ENCODE measurements around the gene SBK2. TPM values are rescaled to one million over a fixed set of nuclear protein-coding genes. Genes with fewer than 3 reads are reported as not detected.
"Not testable (repeated sequence)": the region's sequence is repeated elsewhere in the genome, so short reads cannot be mapped to it uniquely, and the experiment has no call there.

Gene SBK2
- total RNA-seq, 1 donor from 2014 or later = not detected

DNA sequence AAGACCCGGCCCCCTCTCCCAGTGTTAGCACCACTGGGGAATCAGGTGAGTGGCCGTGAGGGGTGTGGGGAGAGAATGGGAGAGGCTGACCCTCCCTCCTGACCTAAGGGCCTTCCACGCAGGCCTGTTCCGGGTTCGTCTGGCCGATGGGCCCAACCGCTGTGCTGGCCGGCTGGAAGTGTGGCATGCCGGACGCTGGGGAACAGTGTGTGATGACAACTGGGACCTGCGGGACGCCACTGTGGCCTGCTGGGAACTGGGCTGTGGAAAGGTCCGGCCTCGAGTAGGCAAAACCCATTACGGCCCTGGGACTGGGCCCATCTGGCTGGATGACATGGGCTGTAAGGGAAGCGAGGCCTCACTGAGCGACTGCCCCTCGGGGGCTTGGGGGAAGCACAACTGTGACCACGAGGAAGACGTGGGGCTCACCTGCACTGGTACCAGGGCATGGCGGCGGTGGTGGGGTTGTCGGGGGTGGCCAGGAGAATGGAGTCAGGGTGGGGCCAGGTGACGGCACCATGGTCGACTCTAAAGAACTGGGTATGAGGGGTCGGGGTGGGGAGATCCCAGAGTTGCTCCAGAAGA, 36.5 kb downstream of the SBK2 start:
- no peaks in the 10 kb centered on the region for H3K36me3 ChIP-seq
- no peaks in the 10 kb centered on the region for H3K27me3 ChIP-seq
- H3K4me3 ChIP-seq = no peak overlapping the region
- H3K9me3 ChIP-seq = no peaks in the 10 kb centered on the region
- DNase-seq (no peak), ATAC-seq (no peak)
- intact Hi-C loops (cut with DNase I) = loop anchor here (5.0 kb wide), 1 partner anchor 358 kb away; no protein-coding TSS in a partner anchor
- no peaks in the 10 kb centered on the region for H3K4me1 ChIP-seq
- TF ChIP-seq, protein P1, sequence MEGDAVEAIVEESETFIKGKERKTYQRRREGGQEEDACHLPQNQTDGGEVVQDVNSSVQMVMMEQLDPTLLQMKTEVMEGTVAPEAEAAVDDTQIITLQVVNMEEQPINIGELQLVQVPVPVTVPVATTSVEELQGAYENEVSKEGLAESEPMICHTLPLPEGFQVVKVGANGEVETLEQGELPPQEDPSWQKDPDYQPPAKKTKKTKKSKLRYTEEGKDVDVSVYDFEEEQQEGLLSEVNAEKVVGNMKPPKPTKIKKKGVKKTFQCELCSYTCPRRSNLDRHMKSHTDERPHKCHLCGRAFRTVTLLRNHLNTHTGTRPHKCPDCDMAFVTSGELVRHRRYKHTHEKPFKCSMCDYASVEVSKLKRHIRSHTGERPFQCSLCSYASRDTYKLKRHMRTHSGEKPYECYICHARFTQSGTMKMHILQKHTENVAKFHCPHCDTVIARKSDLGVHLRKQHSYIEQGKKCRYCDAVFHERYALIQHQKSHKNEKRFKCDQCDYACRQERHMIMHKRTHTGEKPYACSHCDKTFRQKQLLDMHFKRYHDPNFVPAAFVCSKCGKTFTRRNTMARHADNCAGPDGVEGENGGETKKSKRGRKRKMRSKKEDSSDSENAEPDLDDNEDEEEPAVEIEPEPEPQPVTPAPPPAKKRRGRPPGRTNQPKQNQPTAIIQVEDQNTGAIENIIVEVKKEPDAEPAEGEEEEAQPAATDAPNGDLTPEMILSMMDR (IDR thresholded peaks at IDR 0.05) = no peak
- H3K27ac ChIP-seq = no peak overlapping the region

DNA sequence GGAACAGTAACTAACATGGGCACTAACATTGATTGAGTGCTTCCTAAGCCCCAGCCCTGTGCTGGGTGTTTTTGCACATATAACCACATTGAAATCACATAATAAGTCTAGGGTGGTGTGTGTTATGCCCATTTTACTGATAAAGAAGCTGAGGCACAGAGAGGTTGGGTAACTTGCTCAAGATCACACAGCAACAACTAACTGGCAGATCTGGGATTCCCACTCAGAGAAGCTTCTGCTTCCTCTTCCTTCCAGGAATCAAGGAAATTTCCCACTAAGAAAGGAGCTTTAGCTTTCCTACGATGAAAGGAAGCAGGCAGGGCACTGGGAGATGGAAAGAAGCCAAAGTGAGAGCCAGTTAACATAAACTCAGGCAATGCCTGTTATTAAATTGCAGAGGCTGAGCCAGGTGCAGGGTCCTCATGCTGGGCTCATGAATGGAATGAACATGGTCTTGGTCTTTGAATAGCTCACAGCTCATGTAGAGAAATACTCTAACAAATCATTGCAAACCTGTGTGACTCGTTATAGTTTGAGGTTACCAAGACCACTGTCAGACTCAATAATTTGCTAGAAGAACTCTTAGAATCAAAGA, 38.6 kb downstream of the SBK2 start:
- intact Hi-C loops (cut with DNase I) = no loop called here
- Histone ChIP-seq H3K4me3 (no peak overlapping the region), H3K27me3 (peaks cover 3% of the 10 kb centered on the region), H3K4me1 (no peaks in the 10 kb centered on the region), H3K36me3 (no peaks in the 10 kb centered on the region), H3K27ac (no peak overlapping the region), H3K9me3 (no peaks in the 10 kb centered on the region)
- ATAC-seq (no peak), DNase-seq (no peak)
- TF ChIP-seq, protein P1 (IDR thresholded peaks at IDR 0.05) = no peak

DNA sequence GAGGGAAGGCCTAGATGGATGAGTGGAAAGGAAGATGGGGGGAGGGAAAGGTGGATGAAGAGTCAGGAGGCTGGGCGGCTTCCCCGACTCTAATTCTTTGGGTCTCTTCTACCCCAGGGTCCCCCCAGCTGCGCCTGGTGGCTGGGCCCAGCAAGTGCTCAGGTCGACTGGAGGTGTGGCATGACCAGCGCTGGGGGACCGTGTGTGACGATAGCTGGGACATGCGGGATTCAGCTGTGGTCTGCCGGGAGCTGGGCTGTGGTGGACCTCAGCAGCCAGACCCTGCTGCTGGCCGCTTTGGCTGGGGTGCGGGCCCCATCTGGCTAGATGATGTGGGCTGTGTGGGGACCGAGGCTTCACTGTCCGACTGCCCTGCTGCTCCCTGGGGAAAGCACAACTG, 39.2 kb downstream of the SBK2 start:
- no peak for ATAC-seq
- Histone ChIP-seq H3K27ac (no peak overlapping the region), H3K4me1 (no peaks in the 10 kb centered on the region), H3K27me3 (peaks cover 6% of the 10 kb centered on the region), H3K9me3 (no peaks in the 10 kb centered on the region), H3K36me3 (no peaks in the 10 kb centered on the region), H3K4me3 (no peak overlapping the region)
- TF ChIP-seq, protein P1 (IDR thresholded peaks at IDR 0.05) = no peak
- DNase-seq = no peak
- intact Hi-C loops (cut with DNase I) = no loop called here

DNA sequence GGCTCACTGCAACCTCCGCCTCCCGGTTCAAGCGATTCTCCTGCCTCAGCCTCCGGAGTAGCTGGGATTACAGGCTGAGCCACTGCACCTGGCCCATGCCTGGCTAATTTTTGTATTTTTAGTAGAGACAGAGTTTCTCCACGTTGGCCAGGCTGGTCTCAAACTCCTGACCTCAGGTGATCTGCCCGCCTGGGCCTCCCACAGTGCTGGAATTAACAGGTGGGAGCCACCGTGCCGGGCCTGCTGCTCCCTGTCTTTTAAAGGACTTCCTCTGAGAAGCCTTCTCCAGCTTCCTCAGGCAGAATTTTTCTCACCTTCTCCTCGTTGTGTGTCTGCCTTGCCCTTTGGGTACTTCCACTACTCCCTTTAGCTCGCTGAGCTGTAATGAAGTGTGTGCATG, 40.1 kb downstream of the SBK2 start:
- H3K4me3 ChIP-seq; H3K36me3 ChIP-seq; H3K27ac ChIP-seq; intact Hi-C loops (cut with DNase I); H3K27me3 ChIP-seq; ATAC-seq; DNase-seq; H3K9me3 ChIP-seq; H3K4me1 ChIP-seq: not testable (repeated sequence)

DNA sequence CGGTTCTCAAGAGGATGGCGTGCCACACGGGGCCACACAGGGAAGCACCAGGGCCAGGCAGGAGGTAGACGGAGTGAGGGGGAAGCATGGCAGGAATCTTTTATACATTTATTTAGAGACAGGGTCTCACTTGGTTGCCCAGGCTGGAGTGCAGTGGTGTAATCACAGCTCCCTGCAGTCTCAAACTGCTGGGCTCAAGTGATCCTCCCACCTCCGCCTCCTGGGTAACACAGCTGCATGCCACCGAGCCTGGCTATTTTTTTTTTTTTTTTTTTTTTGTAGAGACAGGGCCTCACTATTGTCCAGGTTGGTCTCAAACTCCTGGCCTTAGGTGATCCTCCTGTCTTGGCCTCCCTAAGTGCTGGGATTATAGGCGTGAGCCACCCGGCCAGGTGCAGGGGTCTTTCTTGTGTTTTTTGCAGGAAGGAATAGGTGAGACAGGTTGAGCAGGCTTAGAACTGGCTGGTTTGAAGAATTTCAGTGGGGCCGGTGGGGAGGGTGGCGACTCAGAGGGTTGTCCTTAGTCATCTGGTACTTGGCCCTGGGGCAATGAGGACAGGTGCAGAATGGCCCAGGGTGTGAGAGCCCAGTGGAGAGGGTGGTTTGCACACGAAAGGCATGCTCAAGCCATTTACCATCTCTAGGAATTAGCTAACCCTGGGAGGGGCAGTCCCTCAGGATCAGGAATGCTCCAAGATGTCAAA, 41.1 kb downstream of the SBK2 start:
- ATAC-seq (no peak), DNase-seq (no peak)
- H3K4me3 ChIP-seq = no peak overlapping the region
- intact Hi-C loops (cut with DNase I) = no loop called here
- no peaks in the 10 kb centered on the region for H3K36me3 ChIP-seq
- H3K9me3 ChIP-seq = no peaks in the 10 kb centered on the region
- TF ChIP-seq, protein P1 (IDR thresholded peaks at IDR 0.05) = no peak
- peaks cover 6% of the 10 kb centered on the region for H3K27me3 ChIP-seq
- no peaks in the 10 kb centered on the region for H3K4me1 ChIP-seq
- no peak overlapping the region for H3K27ac ChIP-seq

DNA sequence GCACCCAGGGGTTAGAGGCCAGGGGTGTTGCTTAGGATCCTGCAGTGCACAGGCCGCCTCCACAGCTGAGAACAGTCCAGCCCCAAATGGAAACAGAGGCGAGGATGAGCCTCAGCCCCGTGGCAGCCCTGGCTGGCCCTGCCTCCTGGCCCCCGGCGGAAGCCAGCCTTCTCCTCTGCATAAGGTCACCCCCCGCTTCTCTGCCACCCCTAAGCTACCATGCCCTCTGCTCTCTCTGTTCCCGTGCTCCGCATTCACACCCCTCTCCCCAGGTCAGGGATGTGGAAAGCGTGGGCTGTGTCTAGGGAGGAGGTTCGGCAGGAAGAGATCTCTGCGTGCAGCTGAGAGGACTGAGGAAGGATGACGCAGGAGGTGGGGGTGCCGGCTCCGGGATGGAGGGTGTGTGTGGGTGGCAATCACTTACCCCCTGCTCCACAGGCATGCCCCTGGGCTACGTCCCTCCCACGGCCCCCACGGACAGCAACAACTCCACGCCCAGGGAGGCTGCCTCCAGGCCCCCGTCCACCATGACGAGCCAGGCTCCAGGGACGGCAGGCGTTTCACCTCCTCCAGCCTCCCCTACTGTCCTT, 42.7 kb downstream of the SBK2 start:
- H3K27me3 ChIP-seq = peaks cover 6% of the 10 kb centered on the region
- no peak for DNase-seq

More for the DNA sequence above, 42.7 kb downstream of the SBK2 start:
- H3K4me3 ChIP-seq = peak overlapping the region; percentile 26
- H3K36me3 ChIP-seq = no peaks in the 10 kb centered on the region
- H3K4me1 ChIP-seq = no peaks in the 10 kb centered on the region
- intact Hi-C loops (cut with DNase I) = no loop called here
- no peaks in the 10 kb centered on the region for H3K9me3 ChIP-seq
- TF ChIP-seq, protein P1 (IDR thresholded peaks at IDR 0.05) = no peak
- peak; percentile 13 for ATAC-seq
- peak overlapping the region; percentile 63 for H3K27ac ChIP-seq

All from upper lobe of right lung (tissue), 1 donor.